Heart left ventricle (tissue), 16 donors: ENCODE results near the gene PRKACA. TPM values are rescaled to one million over a fixed set of nuclear protein-coding genes. Genes with fewer than 3 reads are reported as not detected.

Experiments
- ATAC-seq, 4 donors: fragments of 200-7000 bp; cut with Tn5 transposase; one replicate each; pipeline ENCODE4 v1.9.1; 2020 to 2022; ENCODE audit warnings: moderate library complexity in 4 of 4, mild to moderate bottlenecking in 3 of 4, moderate number of reproducible peaks in 1 of 4
- DNase-seq, 5 donors: peaks; one replicate each; pipeline ENCODE4 v3.0.0-alpha.2; 2020
- H3K27ac ChIP-seq, 12 donors: fragments of 200-600 bp; sonication (generic) in 4 of 12; one replicate each; pipeline versions ENCODE4 v1.5.0 to v1.8.0; 2016 to 2022; ENCODE audit warnings: mild to moderate bottlenecking in 2 of 12
- H3K27me3 ChIP-seq, 9 donors: fragments of 200-600 bp; sonication (generic) in 2 of 9; one replicate each; pipeline versions ENCODE4 v1.5.1 to v1.8.0; 2016 to 2022; ENCODE audit warnings: mild to moderate bottlenecking in 3 of 9
- H3K36me3 ChIP-seq, 9 donors: fragments of 200-600 bp; sonication (generic) in 2 of 9; one replicate each; pipeline versions ENCODE4 v1.5.0 to v1.8.0; 2018 to 2022; ENCODE audit warnings: mild to moderate bottlenecking in 2 of 9
- H3K4me1 ChIP-seq, 12 donors: fragments of 200-600 bp; sonication (generic) in 4 of 12; one replicate each; pipeline versions ENCODE4 v1.5.0 to v1.8.0; 2016 to 2022; ENCODE audit warnings: mild to moderate bottlenecking in 3 of 12
- H3K4me3 ChIP-seq, 12 donors: fragments of 200-600 bp; sonication (generic) in 4 of 12; one replicate each; pipeline versions ENCODE4 v1.5.0 to v1.8.0; 2017 to 2022; ENCODE audit warnings: mild to moderate bottlenecking in 9 of 12, moderate library complexity in 4 of 12
- H3K9me3 ChIP-seq, 12 donors: fragments of 200-600 bp; sonication (generic) in 4 of 12; one replicate each; pipeline versions ENCODE4 v1.5.0 to v1.8.0; 2016 to 2022; ENCODE audit warnings: mild to moderate bottlenecking in 1 of 12
- POLR2A ChIP-seq, 2 donors: fragments of 450-650 bp; IDR thresholded peaks; one replicate each; pipeline ENCODE4 v1.6.1; 2017; ENCODE audit warnings: antibody characterized with exemption in 2 of 2, mild to moderate bottlenecking in 2 of 2, moderate library complexity in 2 of 2
- WGBS, 4 donors: extraction: QIAGEN DNeasy Blood & Tissue Kit in 2 of 4; methylation state at CpG; one replicate each; pipeline versions ENCODE4 v1.1.5 to v1.1.7; 2013 to 2018; 5-methylcytosine and 5-hydroxymethylcytosine counted together
- intact Hi-C, 10 donors: fragments of 100-400 bp; cut with DNase I; formaldehyde crosslinking; loops; one replicate each; pipeline versions ENCODE4 v1.11.1 to v1.14.2; 2022
- polyA plus RNA-seq, 2 donors: library from polyadenylated mRNA; stranded (reverse); fragments of 200-250 nt; gene quantifications; one replicate each; pipeline ENCODE4 v1.2.3, GENCODE V29; 2013
- total RNA-seq, 9 donors: library from RNA; depleted of rRNA in 2 of 9; stranded (reverse); fragments of >200 nt in 2 of 9; fragmentation: NEBNext Ultra II Directional in 3 of 9; extraction: Animal tissue kit (Norgen Biotek cat#: 25700) in 3 of 9; gene quantifications; one replicate each; pipeline versions ENCODE4 v1.1.0 to v1.2.4, GENCODE V29; 2016 to 2023
- TF ChIP-seq, protein P1 (sequence below), 12 donors: fragments of 200-600 bp; sonication (generic) in 4 of 12; IDR thresholded peaks; one replicate each; pipeline versions ENCODE4 v1.5.0 to v1.8.0; 2018 to 2022; ENCODE audit warnings: antibody characterized with exemption in 12 of 12, mild to moderate bottlenecking in 5 of 12
- donor health status: ischemic (EF 13 %, LVEDD 7.1; RV severe dilation, severe dysfunction).
- donor health status: healthy with polysubstance abuse.
- donor health status: DM: no; HTN: yes; CAD: no.
- donor health status: DM: no; HTN: no; CAD: no.
- donor health status: ischemic (EF 25% LVEDD 6.9; RV normal size, moderate dysfunction).
- donor health status: ischemic (EF 25% LVEDD 5.7; RV mildly dilated, moderate dysfunction).
- donor health status: healthy.
- donor health status: DM: yes; HTN: yes; CAD: no.
- donor health status: ischemic (EF 35%, LVEDD 5.7; RV mildly dilated, moderate dysfunction).
- donor health status: nonischemic (EF 11% LVEDD 7.7; RV severe dilation, severe dysfunction).
- donor health status: DM: yes; HTN: yes; CAD: no.
- donor health status: PGD.
- donor health status: ischemic (EF 29% LVEDD 5.4; RV normal size, mild dysfunction).
- donor health status: nonischemic (EF 23%, LVEDD 6.1; RV moderate dilation, normal function).

PRKACA gene
- total and polyA plus RNA-seq, 11 donors, result 216 to 554 (median 454) TPM

DNA sequence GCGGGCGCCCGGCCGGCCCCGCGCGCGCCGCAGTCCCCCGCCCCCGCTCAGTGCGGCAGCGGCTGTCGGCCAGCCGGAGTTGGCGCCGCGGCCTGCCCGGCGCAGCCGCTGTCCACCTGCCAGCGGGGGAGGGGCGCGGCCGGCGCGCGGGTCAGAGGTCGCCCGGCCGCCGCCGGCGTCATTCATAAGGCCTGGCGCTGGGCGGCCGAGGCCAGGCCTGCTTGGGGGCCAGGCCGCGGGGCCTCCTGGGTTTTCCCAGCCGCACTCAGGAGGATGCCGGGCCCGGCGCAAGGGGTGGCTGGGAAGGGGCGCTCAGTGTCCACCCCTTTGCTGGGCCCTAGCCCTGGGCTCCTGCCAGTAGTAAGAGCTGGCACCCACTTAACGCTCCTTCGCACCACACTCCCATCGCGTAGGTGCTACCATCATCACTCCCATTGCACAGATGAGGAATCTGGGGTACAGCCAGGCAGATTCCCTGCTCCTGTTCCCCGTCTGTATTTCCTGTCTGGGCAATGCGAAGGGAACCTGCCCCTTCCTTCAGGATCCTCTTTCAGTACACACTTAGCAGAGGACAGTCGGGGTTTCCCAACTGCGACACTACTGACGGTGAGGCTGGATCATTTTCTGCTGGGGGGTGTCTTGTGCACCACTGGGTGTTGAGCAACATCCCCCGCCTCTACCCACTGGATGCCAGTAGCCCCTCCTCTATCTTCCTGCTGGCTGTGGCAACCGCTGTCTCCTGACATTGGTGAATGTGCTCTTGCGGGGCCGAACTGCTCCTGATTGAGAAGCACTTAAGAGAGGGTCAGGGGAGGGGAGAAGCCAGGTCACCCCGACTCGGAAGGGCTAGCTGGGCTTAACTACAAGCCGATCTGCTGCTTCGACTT, 846 bp upstream of the PRKACA start:
- TF ChIP-seq, protein P1, sequence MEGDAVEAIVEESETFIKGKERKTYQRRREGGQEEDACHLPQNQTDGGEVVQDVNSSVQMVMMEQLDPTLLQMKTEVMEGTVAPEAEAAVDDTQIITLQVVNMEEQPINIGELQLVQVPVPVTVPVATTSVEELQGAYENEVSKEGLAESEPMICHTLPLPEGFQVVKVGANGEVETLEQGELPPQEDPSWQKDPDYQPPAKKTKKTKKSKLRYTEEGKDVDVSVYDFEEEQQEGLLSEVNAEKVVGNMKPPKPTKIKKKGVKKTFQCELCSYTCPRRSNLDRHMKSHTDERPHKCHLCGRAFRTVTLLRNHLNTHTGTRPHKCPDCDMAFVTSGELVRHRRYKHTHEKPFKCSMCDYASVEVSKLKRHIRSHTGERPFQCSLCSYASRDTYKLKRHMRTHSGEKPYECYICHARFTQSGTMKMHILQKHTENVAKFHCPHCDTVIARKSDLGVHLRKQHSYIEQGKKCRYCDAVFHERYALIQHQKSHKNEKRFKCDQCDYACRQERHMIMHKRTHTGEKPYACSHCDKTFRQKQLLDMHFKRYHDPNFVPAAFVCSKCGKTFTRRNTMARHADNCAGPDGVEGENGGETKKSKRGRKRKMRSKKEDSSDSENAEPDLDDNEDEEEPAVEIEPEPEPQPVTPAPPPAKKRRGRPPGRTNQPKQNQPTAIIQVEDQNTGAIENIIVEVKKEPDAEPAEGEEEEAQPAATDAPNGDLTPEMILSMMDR (IDR thresholded peaks at IDR 0.05), result no peak
- peak in 1 of 2 donors; percentile 65 for TF ChIP-seq POLR2A (IDR thresholded peaks at IDR 0.05)
- Histone ChIP-seq H3K27ac (peak overlapping the region; percentile 93 to 100 (median 99)), H3K27me3 (no peaks in the 10 kb centered on the region), H3K4me1 (peaks cover 22 to 60% (median 51%) of the 10 kb centered on the region in 12 donors), H3K4me3 (peak overlapping the region; percentile 40 to 91 (median 63)), H3K9me3 (no peaks in the 10 kb centered on the region), H3K36me3 (no peaks in the 10 kb centered on the region)
- DNase-seq (peak; percentile 80 to 92 (median 83)), ATAC-seq (peak; percentile 29 to 62 (median 52))
- whole genome bisulfite sequencing, 4 donors, result 2 to 6% (median 3%) methylated on average over 20 to 61 of the region's 61 CpGs
- intact Hi-C loops, result loop anchor here in 5 of 10 donors (1.0 to 5.0 kb wide), 3 partner anchors 18 to 46 kb away; partner anchors contain the start of genes MISP3 (in 2 of the 5) and ASF1B (in 1 of the 5)

DNA sequence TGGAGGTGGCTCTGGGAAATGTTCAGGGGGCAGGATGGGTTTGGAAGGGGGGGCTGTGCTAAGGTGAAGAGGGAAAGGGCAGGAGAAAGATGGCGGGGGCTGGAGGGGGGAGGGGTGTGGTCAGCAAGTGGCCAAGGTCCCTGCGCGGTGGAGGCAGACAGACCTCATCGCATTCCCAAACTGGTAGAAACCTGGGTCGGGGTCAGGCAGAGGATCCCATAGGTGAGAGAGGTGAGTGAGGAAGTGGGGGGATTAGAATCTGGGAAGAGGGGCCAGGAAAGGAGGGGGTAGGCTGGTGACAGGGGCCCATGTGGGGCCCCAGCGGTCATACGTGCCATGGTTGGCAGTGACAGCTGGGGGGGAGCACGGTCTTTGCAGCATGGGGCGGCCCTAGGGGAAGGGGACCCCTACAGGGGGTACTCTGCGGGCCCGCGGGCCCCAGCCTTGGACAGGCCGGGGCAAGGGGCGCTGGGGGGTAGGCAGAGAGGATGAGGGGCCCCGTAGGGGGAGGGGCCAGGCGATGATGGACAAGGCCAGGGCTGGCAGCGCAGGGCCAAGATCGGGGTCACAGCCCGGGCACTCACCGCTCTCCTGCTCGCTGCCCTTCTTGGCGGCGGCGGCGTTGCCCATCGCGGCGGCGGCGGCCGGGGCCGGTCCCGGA, 514 bp downstream of the PRKACA start:
- 0 to 1% (median 0%) methylated on average over 8 to 33 of the region's 33 CpGs for WGBS, 4 donors
- no peaks in the 10 kb centered on the region for H3K9me3 ChIP-seq
- peak; percentile 49 to 71 (median 54) for DNase-seq
- H3K4me1 ChIP-seq, result peaks cover 32 to 73% (median 65%) of the 10 kb centered on the region in 12 donors
- no peaks in the 10 kb centered on the region for H3K36me3 ChIP-seq
- peak overlapping the region; percentile 52 to 98 (median 92) for H3K4me3 ChIP-seq
- TF ChIP-seq, protein P1 (IDR thresholded peaks at IDR 0.05), result no peak
- no peak for TF ChIP-seq POLR2A (IDR thresholded peaks at IDR 0.05)
- peak overlapping the region; percentile 63 to 98 (median 94) for H3K27ac ChIP-seq
- H3K27me3 ChIP-seq, result no peaks in the 10 kb centered on the region
- peak in 1 of 4 donors; percentile 0 for ATAC-seq
- intact Hi-C loops, result loop anchor here in 5 of 10 donors (5.0 kb wide), 2 partner anchors 35 to 45 kb away; partner anchors contain the start of gene MISP3 (in 2 of the 5)

DNA sequence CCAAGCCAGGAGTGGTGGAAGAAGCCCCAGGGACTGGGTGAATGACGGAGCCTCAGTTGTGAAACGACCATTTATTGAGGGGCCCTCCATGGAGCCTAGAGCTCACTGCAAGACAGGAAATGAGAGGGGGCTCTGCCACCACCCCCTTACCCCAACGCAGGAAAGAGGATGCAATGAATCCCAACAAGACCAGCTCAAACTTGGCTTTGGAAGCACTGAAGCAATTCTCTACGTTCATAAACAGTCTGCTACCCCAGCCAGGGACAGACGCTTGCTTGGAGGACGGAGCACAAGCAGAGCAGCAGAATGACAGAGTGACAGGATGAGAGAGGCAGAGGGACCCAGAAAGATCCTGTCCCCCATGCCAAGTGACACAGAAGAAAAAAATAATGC, 1.0 kb downstream of the PRKACA start:
- DNase-seq (peak in 1 of 5 donors; percentile 32), ATAC-seq (no peak)
- TF ChIP-seq, protein P1 (IDR thresholded peaks at IDR 0.05), result no peak
- TF ChIP-seq POLR2A (IDR thresholded peaks at IDR 0.05), result no peak
- no peaks in the 10 kb centered on the region for H3K36me3 ChIP-seq
- H3K27me3 ChIP-seq, result no peaks in the 10 kb centered on the region
- intact Hi-C loops, result loop anchor here in 5 of 10 donors (5.0 kb wide), 2 partner anchors 34 to 44 kb away; partner anchors contain the start of gene MISP3 (in 2 of the 5)
- H3K9me3 ChIP-seq, result no peaks in the 10 kb centered on the region
- peaks cover 35 to 78% (median 70%) of the 10 kb centered on the region in 12 donors for H3K4me1 ChIP-seq
- 2 to 7% (median 5%) methylated on average over 4 to 6 of the region's 6 CpGs for WGBS, 4 donors
- peak overlapping the region; percentile 52 to 98 (median 92) for H3K4me3 ChIP-seq
- peak overlapping the region; percentile 63 to 98 (median 94) for H3K27ac ChIP-seq
